K562 (cell line): Measurements from ENCODE around the gene STK16. TPM values are rescaled to one million over a fixed set of nuclear protein-coding genes. Genes with fewer than 3 reads are reported as not detected.

ENCODE experiments used
- CCAR2 ChIP-seq: fragments of 200-400 bp; formaldehyde crosslinking; IDR thresholded peaks from 2 replicates; pipeline ENCODE4 v1.6.1; 2017; ENCODE audit warnings: mild to moderate bottlenecking, low read depth, low read length
- CREB1 ChIP-seq, 2 experiments: sonication (generic) in 1 of 2; formaldehyde crosslinking in 1 of 2; IDR thresholded peaks; 2 replicates each; pipeline versions ENCODE4 v1.6.1 to v1.8.0; 2012 to 2022; ENCODE audit warnings: inconsistent platforms in 1 of 2, mild to moderate bottlenecking in 1 of 2, missing genetic modification reagents in 1 of 2, moderate library complexity in 1 of 2
- EGR1 ChIP-seq: fragments of 450-650 bp; conservative IDR thresholded peaks from 2 replicates; pipeline ENCODE4 v1.6.1; 2017; ENCODE audit warnings: mild to moderate bottlenecking
- EP400 ChIP-seq: fragments of 450-650 bp; IDR thresholded peaks from 2 replicates; pipeline ENCODE4 v1.6.1; 2017; ENCODE audit warnings: antibody characterized with exemption, mild to moderate bottlenecking, moderate library complexity
- ETV1 ChIP-seq: fragments of 450-650 bp; conservative IDR thresholded peaks from 2 replicates; pipeline ENCODE4 v1.6.1; 2016; ENCODE audit warnings: missing genetic modification characterization, control low read depth, low read depth, missing compliant biosample characterization
- FOXK1 ChIP-seq: sonication (generic); formaldehyde crosslinking; IDR thresholded peaks from 2 replicates; pipeline ENCODE4 v1.8.0; 2022; ENCODE audit warnings: missing genetic modification reagents, mild to moderate bottlenecking, borderline replicate concordance
- HNRNPLL ChIP-seq: fragments of 200-400 bp; formaldehyde crosslinking; IDR thresholded peaks from 2 replicates; pipeline ENCODE4 v1.6.1; 2017; ENCODE audit warnings: low read length, low read depth, mild to moderate bottlenecking; ENCODE audit not compliant: poor library complexity, severe bottlenecking
- ILF3 ChIP-seq: fragments of 450-650 bp; IDR thresholded peaks from 2 replicates; pipeline ENCODE4 v1.6.1; 2018; ENCODE audit warnings: antibody characterized with exemption, mild to moderate bottlenecking, moderate library complexity, borderline replicate concordance
- KLF10 ChIP-seq: fragments of 250-450 bp; sonication (Bioruptor Pico); IDR thresholded peaks from 2 replicates; pipeline ENCODE4 v1.6.1; 2021; ENCODE audit warnings: matching md5 sums
- MECOM ChIP-seq: fragments of 250-450 bp; sonication (Bioruptor Pico); IDR thresholded peaks from 2 replicates; pipeline ENCODE4 v1.8.0; 2022; ENCODE audit warnings: inconsistent platforms
- MEF2D ChIP-seq: conservative IDR thresholded peaks from 2 replicates; pipeline ENCODE4 v1.6.1; 2016; ENCODE audit warnings: low read depth, missing genetic modification characterization, missing compliant biosample characterization
- MNT ChIP-seq, 2 experiments: fragments of 450-650 bp; conservative IDR thresholded peaks; 2 replicates each; pipeline ENCODE4 v1.6.1; 2017; ENCODE audit warnings: mild to moderate bottlenecking in 2 of 2, moderate library complexity in 2 of 2
- POLR2AphosphoS5 ChIP-seq: IDR thresholded peaks from 2 replicates; pipeline ENCODE4 v1.6.1; 2011; ENCODE audit warnings: mild to moderate bottlenecking, low read depth, low read length, moderate library complexity; ENCODE audit not compliant: control insufficient read depth, insufficient read depth
- POLR2H ChIP-seq: IDR thresholded peaks from 2 replicates; pipeline ENCODE4 v1.6.1; 2016; ENCODE audit warnings: missing genetic modification characterization, low read depth, mild to moderate bottlenecking, control low read depth, missing compliant biosample characterization, moderate library complexity
- SAFB2 ChIP-seq: fragments of 200-400 bp; formaldehyde crosslinking; IDR thresholded peaks from 2 replicates; pipeline ENCODE4 v1.6.1; 2018; ENCODE audit warnings: borderline replicate concordance, low read length, low read depth, moderate library complexity; ENCODE audit not compliant: severe bottlenecking
- TAF7 ChIP-seq: fragments of 450-650 bp; IDR thresholded peaks from 2 replicates; pipeline ENCODE4 v1.6.1; 2016; ENCODE audit warnings: missing genetic modification characterization, missing compliant biosample characterization
- TCF7L2 ChIP-seq: fragments of 150-350 bp; IDR thresholded peaks from 2 replicates; pipeline ENCODE4 v1.6.1; 2016; ENCODE audit warnings: low read depth, mild to moderate bottlenecking, low read length, moderate library complexity
- TFAM ChIP-seq: fragments of 250-450 bp; sonication (Bioruptor Pico); conservative IDR thresholded peaks from 2 replicates; pipeline ENCODE4 v1.5.0; 2021; ENCODE audit warnings: mild to moderate bottlenecking, moderate library complexity
- YBX1 ChIP-seq: fragments of 450-650 bp; IDR thresholded peaks from 2 replicates; pipeline ENCODE4 v1.7.1; 2016; ENCODE audit warnings: mild to moderate bottlenecking
- ZBTB7A ChIP-seq: IDR thresholded peaks from 2 replicates; pipeline ENCODE4 v1.6.1; 2011; ENCODE audit warnings: low read depth, mild to moderate bottlenecking, low read length, moderate library complexity, borderline replicate concordance; ENCODE audit not compliant: control insufficient read depth
- ZNF655 ChIP-seq: fragments of 250-450 bp; sonication (Bioruptor Pico); IDR thresholded peaks from 2 replicates; pipeline ENCODE4 v1.5.0; 2021
- polyA plus RNA-seq, 8 experiments: library from polyadenylated mRNA; depleted of rRNA in 4 of 8; stranded (reverse) in 5 of 8; unstranded in 3 of 8; fragments of >200 nt; fragmentation: Nextera tagmentation in 2 of 8; fragmentation: Illumina TruSeq in 1 of 8; extraction: Ambion mirVana in 2 of 8; extraction: Trizol in 1 of 8; gene quantifications; 2 replicates each; pipeline versions ENCODE4 v1.2.1 to v1.2.3, GENCODE V29; 2011 to 2014; ENCODE audit warnings: inconsistent platforms in 1 of 8, missing spikeins in 1 of 8
- total RNA-seq, 7 experiments: library from RNA; depleted of rRNA in 6 of 7; stranded (reverse); fragments of >200 nt in 6 of 7; fragmentation: Illumina TruSeq in 2 of 7; extraction: Trizol in 2 of 7; gene quantifications; 2 replicates each; pipeline versions ENCODE4 v1.2.1 to v1.2.3, GENCODE V29; 2011 to 2021; ENCODE audit warnings: low replicate concordance in 1 of 7
- TF ChIP-seq, protein P1 (sequence below): fragments of 450-650 bp; formaldehyde crosslinking; IDR thresholded peaks from 2 replicates; pipeline ENCODE4 v1.4.0; 2020; ENCODE audit warnings: mild to moderate bottlenecking, moderate library complexity

STK16 gene
- total and polyA plus RNA-seq, 9 of the 15 experiments (the other 6 are each of a cell fraction or from before 2014, with no cell fraction given): 5.4 to 36.2 (median 17.8) TPM

DNA sequence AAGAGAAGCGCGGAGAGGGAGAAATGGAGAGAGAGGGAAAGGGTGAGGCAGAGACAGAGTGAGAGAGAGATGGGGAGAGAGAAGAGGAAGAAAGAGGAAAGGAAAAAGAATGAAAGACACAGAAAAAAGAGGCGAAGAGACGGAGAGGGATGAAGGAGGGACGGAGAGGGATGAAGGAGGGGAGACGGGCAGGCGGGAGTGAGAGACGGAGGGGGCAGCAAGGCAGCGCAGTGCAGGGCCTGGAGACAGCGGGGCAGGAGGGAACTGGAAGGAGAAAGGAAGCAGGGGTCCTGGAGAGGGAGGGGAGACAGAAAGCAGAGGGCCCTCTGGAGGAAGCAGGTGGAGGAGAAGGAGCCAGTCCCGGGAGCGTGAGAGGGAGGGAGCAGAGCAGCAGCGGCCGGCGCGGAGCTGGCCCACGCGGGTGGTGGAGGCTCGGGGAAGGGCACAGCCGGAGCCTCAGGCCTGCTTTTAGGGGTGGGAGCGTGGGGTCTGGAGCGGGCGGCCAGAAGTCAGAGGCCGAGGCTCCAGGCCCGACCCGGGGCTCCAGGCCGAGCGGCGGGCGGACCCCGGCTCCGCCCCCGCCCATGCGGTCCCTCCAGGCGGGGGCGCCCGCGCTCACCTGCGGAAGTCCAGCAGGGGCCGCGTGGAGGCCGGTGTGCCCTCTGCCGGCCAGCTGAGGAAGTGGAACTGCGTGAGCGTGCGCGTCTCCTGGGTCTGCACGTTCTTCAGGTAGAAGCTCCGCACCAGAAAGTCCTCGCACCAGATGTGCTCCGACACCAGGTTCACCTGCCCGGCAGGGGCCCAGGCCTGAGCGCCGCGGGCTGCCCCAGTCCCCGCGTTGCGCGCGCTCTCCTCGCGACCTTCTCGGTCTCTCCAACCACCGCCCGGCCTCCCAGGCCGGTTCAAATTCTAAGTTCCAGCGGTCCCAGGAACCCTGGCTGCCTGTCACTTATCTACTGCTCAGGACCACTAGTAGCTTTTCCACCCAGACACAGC is 49.4 kb downstream of the STK16 start (continued):
- TF ChIP-seq CREB1 (IDR thresholded peaks at IDR 0.05) (peak; percentile 16; the same call in 1 of the 2 replicates), CREB1 (CRISPR knock-in tag; IDR thresholded peaks at IDR 0.05) (peak; percentile 69), TCF7L2 (no peak), HNRNPLL (no peak), EP400 (peak; percentile 83), ZNF655 (no peak), ZBTB7A (peak; percentile 93; the same call in 1 of the 2 replicates), POLR2H (tag) (no peak), YBX1 (no peak), KLF10 (CRISPR knock-in tag) (no peak), ILF3 (no peak), MNT (conservative IDR thresholded peaks at IDR 0.05) (peak; percentile 72 to 84), TFAM (CRISPR knock-in tag) (no peak), SAFB2 (no peak), TAF7 (tag) (peak; percentile 11; the same call in 1 of the 2 replicates), CCAR2 (no peak), ETV1 (no peak), EGR1 (peak; percentile 72), MECOM (CRISPR knock-in tag) (no peak), FOXK1 (CRISPR knock-in tag) (no peak), MEF2D (tag) (no peak), POLR2AphosphoS5 (0 out of 2 replicates have a peak, but pooled peaks have one; percentile 28)
- TF ChIP-seq, protein P1, sequence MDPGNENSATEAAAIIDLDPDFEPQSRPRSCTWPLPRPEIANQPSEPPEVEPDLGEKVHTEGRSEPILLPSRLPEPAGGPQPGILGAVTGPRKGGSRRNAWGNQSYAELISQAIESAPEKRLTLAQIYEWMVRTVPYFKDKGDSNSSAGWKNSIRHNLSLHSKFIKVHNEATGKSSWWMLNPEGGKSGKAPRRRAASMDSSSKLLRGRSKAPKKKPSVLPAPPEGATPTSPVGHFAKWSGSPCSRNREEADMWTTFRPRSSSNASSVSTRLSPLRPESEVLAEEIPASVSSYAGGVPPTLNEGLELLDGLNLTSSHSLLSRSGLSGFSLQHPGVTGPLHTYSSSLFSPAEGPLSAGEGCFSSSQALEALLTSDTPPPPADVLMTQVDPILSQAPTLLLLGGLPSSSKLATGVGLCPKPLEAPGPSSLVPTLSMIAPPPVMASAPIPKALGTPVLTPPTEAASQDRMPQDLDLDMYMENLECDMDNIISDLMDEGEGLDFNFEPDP (CRISPR knock-in tag): no peak
